Neutrophil (primary cell): ENCODE data around the gene WNK1.
"Not testable (repeated sequence)": the region's sequence is repeated elsewhere in the genome, so short reads cannot be mapped to it uniquely, and the experiment has no call there.

ENCODE experiments used
- H3K27ac ChIP-seq: fragments of 200-600 bp; sonication (generic); 2 replicates; pipeline ENCODE4 v1.5.1; 2016; ENCODE audit warnings: mild to moderate bottlenecking, moderate library complexity
- H3K27me3 ChIP-seq: fragments of 200-600 bp; sonication (generic); 2 replicates; pipeline ENCODE4 v1.6.0; 2016; ENCODE audit warnings: mild to moderate bottlenecking
- H3K36me3 ChIP-seq: fragments of 200-600 bp; sonication (generic); 2 replicates; pipeline ENCODE4 v1.5.1; 2017
- H3K4me1 ChIP-seq, 2 experiments: fragments of 200-600 bp in 1 of 2; sonication (generic) in 1 of 2; 1 replicate in 1 of 2; 2 replicates in 1 of 2; pipeline versions ENCODE4 v1.5.1 to v1.6.1; 2013 to 2016; ENCODE audit warnings: low read depth in 1 of 2, low read length in 1 of 2, mild to moderate bottlenecking in 1 of 2, moderate library complexity in 1 of 2; ENCODE audit not compliant: control insufficient read depth in 1 of 2, insufficient read depth in 1 of 2
- H3K4me3 ChIP-seq, 2 experiments: fragments of 200-600 bp in 1 of 2; sonication (generic) in 1 of 2; 1 replicate in 1 of 2; 2 replicates in 1 of 2; pipeline ENCODE4 v1.5.1; 2013 to 2016; ENCODE audit warnings: low read depth in 1 of 2, low read length in 1 of 2, mild to moderate bottlenecking in 1 of 2, moderate library complexity in 1 of 2
- H3K9me3 ChIP-seq: fragments of 200-600 bp; sonication (generic); 2 replicates; pipeline ENCODE4 v1.5.1; 2016
- TF ChIP-seq, protein P1 (sequence below): fragments of 200-600 bp; sonication (generic); IDR thresholded peaks from 2 replicates; pipeline ENCODE4 v1.5.1; 2016; ENCODE audit warnings: antibody characterized with exemption

The WNK1 gene

DNA sequence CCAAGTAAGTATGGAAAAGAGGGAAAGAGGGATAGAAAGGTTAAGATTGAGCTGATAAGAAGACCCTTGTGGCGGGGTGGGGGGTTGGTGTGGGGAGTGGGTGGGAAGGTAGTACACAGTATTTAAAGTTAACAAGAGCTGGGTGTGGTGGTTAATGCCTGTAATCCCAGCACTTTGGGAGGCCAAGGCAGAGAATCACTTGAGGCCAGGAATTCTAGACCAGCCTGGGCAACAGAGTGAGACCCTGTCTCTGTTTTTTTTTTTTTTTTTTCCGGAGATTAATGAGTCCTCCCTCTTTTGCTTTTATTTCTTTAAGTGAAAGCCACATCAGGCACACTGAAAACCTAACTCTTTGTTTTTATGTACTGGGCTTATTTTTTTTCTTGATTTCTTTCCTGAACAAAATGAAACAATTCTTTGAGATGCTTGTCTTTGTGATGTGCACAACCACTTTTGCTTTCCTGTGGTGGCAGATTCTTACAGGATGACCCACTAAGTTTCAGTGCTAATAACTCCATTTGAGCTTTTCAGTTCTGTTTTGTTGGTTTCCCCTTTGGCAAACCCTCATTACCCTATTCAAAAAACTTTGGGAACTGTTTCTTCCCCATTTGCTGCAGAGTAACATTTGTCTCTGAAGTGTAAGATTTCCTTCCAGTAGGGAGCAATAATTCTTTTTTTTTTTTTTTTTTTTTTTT lies 54.8 kb downstream of the WNK1 start:
- peaks cover 19 to 24% of the 10 kb centered on the region in 2 experiments for H3K4me1 ChIP-seq
- TF ChIP-seq, protein P1, sequence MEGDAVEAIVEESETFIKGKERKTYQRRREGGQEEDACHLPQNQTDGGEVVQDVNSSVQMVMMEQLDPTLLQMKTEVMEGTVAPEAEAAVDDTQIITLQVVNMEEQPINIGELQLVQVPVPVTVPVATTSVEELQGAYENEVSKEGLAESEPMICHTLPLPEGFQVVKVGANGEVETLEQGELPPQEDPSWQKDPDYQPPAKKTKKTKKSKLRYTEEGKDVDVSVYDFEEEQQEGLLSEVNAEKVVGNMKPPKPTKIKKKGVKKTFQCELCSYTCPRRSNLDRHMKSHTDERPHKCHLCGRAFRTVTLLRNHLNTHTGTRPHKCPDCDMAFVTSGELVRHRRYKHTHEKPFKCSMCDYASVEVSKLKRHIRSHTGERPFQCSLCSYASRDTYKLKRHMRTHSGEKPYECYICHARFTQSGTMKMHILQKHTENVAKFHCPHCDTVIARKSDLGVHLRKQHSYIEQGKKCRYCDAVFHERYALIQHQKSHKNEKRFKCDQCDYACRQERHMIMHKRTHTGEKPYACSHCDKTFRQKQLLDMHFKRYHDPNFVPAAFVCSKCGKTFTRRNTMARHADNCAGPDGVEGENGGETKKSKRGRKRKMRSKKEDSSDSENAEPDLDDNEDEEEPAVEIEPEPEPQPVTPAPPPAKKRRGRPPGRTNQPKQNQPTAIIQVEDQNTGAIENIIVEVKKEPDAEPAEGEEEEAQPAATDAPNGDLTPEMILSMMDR, result no peak
- H3K27me3 ChIP-seq, result no peaks in the 10 kb centered on the region
- H3K4me3 ChIP-seq, result no peak overlapping the region
- no peaks in the 10 kb centered on the region for H3K36me3 ChIP-seq
- H3K9me3 ChIP-seq, result no peaks in the 10 kb centered on the region
- peak overlapping the region; percentile 50 for H3K27ac ChIP-seq

DNA sequence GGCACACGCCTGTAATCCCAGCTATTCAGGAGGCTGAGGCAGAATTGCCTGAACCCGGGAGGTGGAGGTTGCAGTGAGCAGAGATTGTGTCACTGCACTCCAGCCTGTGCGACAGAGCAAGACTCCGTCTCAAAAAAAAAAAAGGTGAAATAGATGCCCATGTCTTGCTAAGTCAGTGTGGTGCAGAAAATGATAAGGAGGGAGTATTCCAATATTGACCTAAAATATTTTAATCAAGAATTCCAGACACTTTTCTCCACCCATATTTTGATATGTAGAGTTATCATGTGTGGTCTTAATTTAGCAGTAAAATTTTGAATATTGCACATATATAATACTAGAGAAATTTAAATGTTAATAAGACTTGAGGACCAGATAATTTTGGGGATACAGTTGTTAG lies 57.7 kb downstream of the WNK1 start:
- H3K4me1 ChIP-seq, result peaks cover 16 to 22% of the 10 kb centered on the region in 2 experiments
- TF ChIP-seq, protein P1, result no peak

DNA sequence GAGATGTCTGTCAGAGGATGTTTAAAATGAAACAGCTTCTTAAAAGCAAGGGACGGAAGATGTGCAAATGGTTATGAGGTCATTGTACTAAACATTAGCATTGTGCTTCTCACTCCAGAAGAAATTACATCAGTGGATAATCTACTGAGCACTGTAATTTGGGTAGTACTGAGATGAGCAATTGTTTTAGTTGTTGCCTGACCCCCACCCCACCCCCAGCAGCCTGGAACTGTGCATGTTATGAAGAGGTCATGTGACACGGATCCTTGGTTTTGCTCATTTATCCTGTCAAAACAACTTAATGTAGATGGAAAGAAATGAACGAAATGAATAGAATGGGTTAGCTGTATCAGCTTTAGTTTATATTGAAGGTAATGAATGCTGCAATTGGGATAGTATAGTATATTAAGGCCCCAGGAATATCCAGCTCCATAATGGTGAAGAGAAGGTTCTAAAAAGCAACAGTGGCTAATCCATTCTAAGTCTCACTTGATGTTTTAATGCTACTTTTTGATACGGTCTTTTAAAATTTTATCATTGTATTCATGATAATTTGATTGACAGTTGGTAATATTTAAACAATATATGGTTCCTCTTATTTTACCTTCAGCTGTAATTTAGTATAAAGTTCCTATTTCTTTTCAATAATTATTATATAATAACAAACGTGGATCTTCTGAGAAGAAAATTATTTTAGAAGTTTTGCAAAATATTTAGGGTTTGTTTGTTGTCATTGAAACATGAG lies 58.5 kb downstream of the WNK1 start:
- Histone ChIP-seq H3K27ac (no peak overlapping the region), H3K4me1 (peaks cover 13 to 17% of the 10 kb centered on the region in 2 experiments)
- TF ChIP-seq, protein P1, result no peak

More for the DNA sequence above, 57.7 kb downstream of the WNK1 start:
- H3K4me3 ChIP-seq, result no peak overlapping the region
- no peak overlapping the region for H3K27ac ChIP-seq
- H3K9me3 ChIP-seq, result no peaks in the 10 kb centered on the region
- H3K27me3 ChIP-seq, result no peaks in the 10 kb centered on the region
- H3K36me3 ChIP-seq, result peaks cover 12% of the 10 kb centered on the region

DNA sequence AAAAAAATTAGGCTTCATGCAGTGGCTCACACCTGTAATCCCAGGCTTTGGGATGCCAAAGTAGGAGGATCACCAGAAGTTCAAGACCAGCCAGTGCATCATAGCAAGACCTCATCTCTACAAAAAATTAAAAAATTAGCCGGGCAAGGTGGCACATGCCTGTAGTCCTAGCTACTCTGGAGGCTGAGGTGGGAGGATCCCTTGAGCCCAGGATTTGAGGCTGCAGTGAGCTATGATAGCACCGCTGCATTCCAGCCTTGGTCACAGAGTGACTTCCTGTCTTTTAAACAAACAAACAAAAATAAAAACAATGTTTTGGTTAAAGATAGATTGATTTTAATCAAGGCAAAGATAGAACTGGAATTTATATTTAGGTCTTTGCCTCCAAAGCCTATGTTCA lies 60.6 kb downstream of the WNK1 start:
- Histone ChIP-seq H3K27ac (no peak overlapping the region), H3K4me1 (peaks cover 7 to 10% of the 10 kb centered on the region in 2 experiments), H3K9me3 (no peaks in the 10 kb centered on the region), H3K4me3 (no peak overlapping the region), H3K27me3 (no peaks in the 10 kb centered on the region), H3K36me3 (peaks cover 12% of the 10 kb centered on the region)
- TF ChIP-seq, protein P1, result no peak

More for the DNA sequence above, 58.5 kb downstream of the WNK1 start:
- peaks cover 12% of the 10 kb centered on the region for H3K36me3 ChIP-seq
- no peaks in the 10 kb centered on the region for H3K9me3 ChIP-seq
- H3K4me3 ChIP-seq, result no peak overlapping the region
- no peaks in the 10 kb centered on the region for H3K27me3 ChIP-seq

DNA sequence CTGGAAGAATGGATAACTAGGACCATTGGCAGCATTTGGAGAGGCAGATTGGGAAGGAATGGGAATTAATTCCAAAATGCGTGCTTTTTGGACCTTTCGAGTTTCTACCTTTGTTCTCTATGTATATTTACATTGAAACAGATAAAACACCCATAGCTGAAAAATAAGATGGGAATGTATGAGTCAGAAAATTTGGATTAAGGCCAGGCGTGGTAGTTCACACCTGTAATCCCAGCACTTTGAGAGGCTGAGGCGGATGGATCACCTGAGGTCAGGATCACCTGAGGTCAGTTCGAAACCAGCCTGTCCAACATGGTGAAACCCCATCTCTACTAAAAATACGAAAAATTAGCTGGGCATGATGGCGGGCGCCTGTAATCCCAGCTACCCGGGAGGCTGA lies 65.1 kb downstream of the WNK1 start:
- not testable (repeated sequence) for H3K4me1 ChIP-seq, H3K27ac ChIP-seq, H3K27me3 ChIP-seq, H3K9me3 ChIP-seq, H3K4me3 ChIP-seq
- H3K36me3 ChIP-seq, result peaks cover 12% of the 10 kb centered on the region

DNA sequence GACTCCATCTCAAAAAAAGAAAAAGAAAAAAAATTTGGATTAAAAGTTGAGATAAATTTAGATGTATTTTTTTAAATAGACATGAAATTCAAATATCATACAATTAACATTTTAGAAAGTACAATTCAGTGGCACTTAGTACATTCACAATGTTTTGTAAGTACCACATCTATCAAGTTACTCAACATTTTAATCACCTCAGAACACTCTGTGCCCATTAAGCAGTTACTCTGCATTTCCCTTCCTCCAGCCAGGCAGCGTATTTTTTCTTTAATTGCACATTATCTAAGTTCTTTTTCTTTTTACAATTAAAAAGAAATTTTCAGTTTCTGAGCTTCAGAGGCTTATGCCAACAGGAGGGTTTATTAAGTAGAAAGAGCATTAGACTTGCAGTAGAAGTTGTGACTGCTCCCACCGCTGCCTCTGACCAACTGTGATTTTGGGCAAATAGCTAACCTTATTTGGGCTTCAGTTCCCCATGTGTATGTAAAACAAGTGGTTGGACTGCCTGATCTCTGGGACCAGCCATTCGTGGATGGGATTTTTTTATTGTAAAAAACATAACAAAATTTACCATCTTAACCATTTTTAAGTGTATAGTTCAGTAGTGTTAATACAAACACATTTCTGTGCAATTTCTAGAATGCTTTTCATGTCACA lies 65.7 kb downstream of the WNK1 start:
- no peak overlapping the region for H3K4me3 ChIP-seq
- no peaks in the 10 kb centered on the region for H3K27me3 ChIP-seq
- TF ChIP-seq, protein P1, result no peak
- H3K4me1 ChIP-seq, result peaks cover 0 to 1% of the 10 kb centered on the region in 2 experiments
- H3K36me3 ChIP-seq, result peaks cover 12% of the 10 kb centered on the region
- H3K9me3 ChIP-seq, result no peaks in the 10 kb centered on the region
- no peak overlapping the region for H3K27ac ChIP-seq
